HG03571 (cell line): ENCODE data around the gene NDST3.

Experiments used
- ATAC-seq: cut with Tn5 transposase; IDR thresholded peaks from one replicate; pipeline ENCODE4 v1.9.1; 2021; ENCODE audit not compliant: unreplicated experiment

Gene NDST3

GRCh38 chr4:118173126-118173525 is 138.8 kb downstream of the NDST3 start:
- no peak for ATAC-seq

- no peak for ATAC-seq
Observed at GRCh38 chr4:118173956-118174725, 139.9 kb downstream of the NDST3 start.

GRCh38 chr4:118175506-118175905 is 141.2 kb downstream of the NDST3 start:
- ATAC-seq, result no peak

- no peak for ATAC-seq
Observed at GRCh38 chr4:118177126-118177525, 142.8 kb downstream of the NDST3 start.

GRCh38 chr4:118180776-118181175 is 146.5 kb downstream of the NDST3 start:
- ATAC-seq, result no peak

- no peak for ATAC-seq
Observed at GRCh38 chr4:118190903-118191302, 156.6 kb downstream of the NDST3 start.

GRCh38 chr4:118193421-118193820 is 159.1 kb downstream of the NDST3 start:
- ATAC-seq, result no peak

GRCh38 chr4:118206627-118207026 is 172.3 kb downstream of the NDST3 start:
- no peak for ATAC-seq

GRCh38 chr4:118213101-118213500 is 178.8 kb downstream of the NDST3 start:
- no peak for ATAC-seq

GRCh38 chr4:118215826-118216225 is 181.5 kb downstream of the NDST3 start:
- no peak for ATAC-seq

- no peak for ATAC-seq
Observed at GRCh38 chr4:118221227-118221800, 187.0 kb downstream of the NDST3 start.

- ATAC-seq, result peak; percentile 77
Observed at GRCh38 chr4:118224243-118224829, 190.1 kb downstream of the NDST3 start.

- no peak for ATAC-seq
Observed at GRCh38 chr4:118225511-118225910, 191.2 kb downstream of the NDST3 start.

GRCh38 chr4:118226311-118227010 is 192.2 kb downstream of the NDST3 start:
- ATAC-seq, result no peak

GRCh38 chr4:118235566-118236120 is 201.4 kb downstream of the NDST3 start:
- no peak for ATAC-seq

- ATAC-seq, result no peak
Observed at GRCh38 chr4:118237531-118237930, 203.2 kb downstream of the NDST3 start.

- no peak for ATAC-seq
Observed at GRCh38 chr4:118249890-118250289, 215.6 kb downstream of the NDST3 start.

GRCh38 chr4:118254368-118254767 is 220.1 kb downstream of the NDST3 start:
- ATAC-seq, result no peak

- no peak for ATAC-seq
Observed at GRCh38 chr4:118259111-118259510, 224.8 kb downstream of the NDST3 start.

GRCh38 chr4:118260309-118260708 is 226.0 kb downstream of the NDST3 start:
- ATAC-seq, result no peak

- no peak for ATAC-seq
Observed at GRCh38 chr4:118264096-118264495, 229.8 kb downstream of the NDST3 start.
